ENCODE data around the gene CSF3. TPM values are rescaled to one million over a fixed set of nuclear protein-coding genes. Genes with fewer than 3 reads are reported as not detected.
A peak's percentile ranks its signal among the peaks of the same experiment; 100 is the strongest.

Gene CSF3
- total RNA-seq, 3 donors from 2014 or later (not counting 1 experiment from before 2014, with no cell fraction given): not detected

DNA sequence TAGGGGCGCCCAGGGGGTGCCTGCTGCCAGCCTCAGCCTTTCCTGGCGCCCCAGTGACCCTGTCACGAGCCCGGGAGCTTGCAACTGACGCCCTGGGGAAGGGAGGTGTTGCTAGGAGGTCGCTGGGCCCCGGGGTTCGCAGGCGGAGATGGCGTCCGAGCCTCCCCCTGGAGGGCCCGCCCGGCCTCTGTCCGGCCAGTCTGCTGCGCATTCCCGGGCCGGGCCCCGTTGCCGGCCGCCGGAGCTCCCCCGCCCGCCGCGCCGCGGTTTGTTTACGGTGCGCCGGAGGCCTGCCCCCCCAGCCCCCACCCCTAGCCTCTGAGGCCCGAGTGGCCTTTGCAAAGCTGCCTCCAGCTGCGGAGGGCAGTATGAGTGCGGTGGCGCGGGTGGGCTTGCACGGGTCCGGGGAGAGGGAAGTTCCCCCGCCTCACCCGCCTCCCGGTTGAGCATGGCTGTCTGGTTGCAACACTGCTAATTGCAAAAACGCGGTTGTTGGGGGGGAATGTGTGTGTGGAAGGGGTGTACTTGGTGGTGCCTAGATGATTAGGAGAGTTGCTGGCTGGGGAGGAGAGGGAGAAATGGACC lies 48.0 kb downstream of the CSF3 start:
- H3K4me3 Mint-ChIP-seq: peak overlapping the region; percentile 87
- Histone ChIP-seq H3K4me1 (ENCODE audit: control insufficient read depth, insufficient read depth, low read length) (peaks cover 51% of the 10 kb centered on the region), H3K36me3 (ENCODE audit: control insufficient read depth, insufficient read depth, low read length) (no peaks in the 10 kb centered on the region), H3K4me3 (ENCODE audit: low read length) (peak overlapping the region; percentile 79), H3K9me3 (ENCODE audit: control insufficient read depth, insufficient read depth, low read length) (no peaks in the 10 kb centered on the region), H3K27ac (ENCODE audit: low read length) (peak overlapping the region; percentile 45), H3K27me3 (ENCODE audit: control insufficient read depth, insufficient read depth, low read length) (no peaks in the 10 kb centered on the region)
- peaks cover 42 to 52% of the 10 kb centered on the region in 2 donors for H3K4me1 Mint-ChIP-seq
- intact Hi-C loops (cut with micrococcal nuclease): loop anchor here (5.0 kb wide), 1 partner anchor 49 kb away; no protein-coding TSS in a partner anchor
- TF ChIP-seq, protein P1, sequence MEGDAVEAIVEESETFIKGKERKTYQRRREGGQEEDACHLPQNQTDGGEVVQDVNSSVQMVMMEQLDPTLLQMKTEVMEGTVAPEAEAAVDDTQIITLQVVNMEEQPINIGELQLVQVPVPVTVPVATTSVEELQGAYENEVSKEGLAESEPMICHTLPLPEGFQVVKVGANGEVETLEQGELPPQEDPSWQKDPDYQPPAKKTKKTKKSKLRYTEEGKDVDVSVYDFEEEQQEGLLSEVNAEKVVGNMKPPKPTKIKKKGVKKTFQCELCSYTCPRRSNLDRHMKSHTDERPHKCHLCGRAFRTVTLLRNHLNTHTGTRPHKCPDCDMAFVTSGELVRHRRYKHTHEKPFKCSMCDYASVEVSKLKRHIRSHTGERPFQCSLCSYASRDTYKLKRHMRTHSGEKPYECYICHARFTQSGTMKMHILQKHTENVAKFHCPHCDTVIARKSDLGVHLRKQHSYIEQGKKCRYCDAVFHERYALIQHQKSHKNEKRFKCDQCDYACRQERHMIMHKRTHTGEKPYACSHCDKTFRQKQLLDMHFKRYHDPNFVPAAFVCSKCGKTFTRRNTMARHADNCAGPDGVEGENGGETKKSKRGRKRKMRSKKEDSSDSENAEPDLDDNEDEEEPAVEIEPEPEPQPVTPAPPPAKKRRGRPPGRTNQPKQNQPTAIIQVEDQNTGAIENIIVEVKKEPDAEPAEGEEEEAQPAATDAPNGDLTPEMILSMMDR (IDR thresholded peaks at IDR 0.05): no peak
- no peaks in the 10 kb centered on the region for H3K9me3 Mint-ChIP-seq
- peak; percentile 28 to 58 for DNase-seq
- peak overlapping the region in 1 of 2 donors; percentile 77 for H3K27ac Mint-ChIP-seq
- ATAC-seq: peak; percentile 19 to 56 (median 27)
- under 1% methylated on average over 42 of the region's 42 CpGs for WGBS (ENCODE audit: insufficient coverage)
- no peaks in the 10 kb centered on the region for H3K27me3 Mint-ChIP-seq (ENCODE audit: low read depth in 2 of 2)
- no peaks in the 10 kb centered on the region for H3K36me3 Mint-ChIP-seq

DNA sequence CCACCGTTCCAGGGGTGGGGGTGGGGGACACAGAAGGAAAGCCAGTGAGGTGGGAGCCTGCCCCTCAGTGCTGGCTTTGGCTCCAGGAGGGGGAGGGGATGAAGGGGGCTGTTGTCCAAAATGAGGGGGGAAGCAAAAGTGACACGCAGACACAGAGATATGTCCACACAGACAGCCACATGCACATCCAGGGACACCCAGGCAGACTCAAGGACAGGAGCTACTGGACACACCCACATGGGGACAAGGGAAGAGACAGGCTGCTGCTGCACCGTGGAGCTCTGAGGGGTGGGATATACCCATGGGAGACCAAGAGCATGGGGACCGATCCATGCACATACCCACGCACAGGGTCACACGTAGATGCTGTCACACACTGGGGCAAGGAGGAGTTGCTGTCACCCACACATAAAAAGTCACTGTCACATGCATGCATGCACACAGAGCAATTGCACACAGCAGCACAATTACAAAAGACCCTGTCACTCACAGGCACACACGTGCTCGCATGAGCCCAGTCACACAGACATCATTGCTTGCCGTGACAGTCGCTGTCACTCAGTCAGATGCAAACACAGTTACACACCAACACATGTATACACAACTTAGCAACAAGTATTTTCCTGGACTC lies 48.8 kb downstream of the CSF3 start:
- H3K9me3 ChIP-seq (ENCODE audit: control insufficient read depth, insufficient read depth, low read length): no peaks in the 10 kb centered on the region
- no peaks in the 10 kb centered on the region for H3K36me3 ChIP-seq (ENCODE audit: control insufficient read depth, insufficient read depth, low read length)
- intact Hi-C loops (cut with micrococcal nuclease): loop anchor here (5.0 kb wide), 1 partner anchor 48 kb away; no protein-coding TSS in a partner anchor
- Mint-ChIP-seq H3K9me3 (no peaks in the 10 kb centered on the region), H3K27me3 (ENCODE audit: low read depth in 2 of 2) (no peaks in the 10 kb centered on the region), H3K4me1 (peaks cover 49 to 59% of the 10 kb centered on the region in 2 donors), H3K36me3 (no peaks in the 10 kb centered on the region), H3K4me3 (peak overlapping the region; percentile 87), H3K27ac (peak overlapping the region; percentile 47 to 77)
- DNase-seq: peak in 1 of 2 donors; percentile 43
- H3K4me3 ChIP-seq (ENCODE audit: low read length): peak overlapping the region; percentile 79
- peak overlapping the region; percentile 31 for H3K27ac ChIP-seq (ENCODE audit: low read length)
- peaks cover 58% of the 10 kb centered on the region for H3K4me1 ChIP-seq (ENCODE audit: control insufficient read depth, insufficient read depth, low read length)
- no peaks in the 10 kb centered on the region for H3K27me3 ChIP-seq (ENCODE audit: control insufficient read depth, insufficient read depth, low read length)
- ATAC-seq: no peak
- TF ChIP-seq, protein P1 (IDR thresholded peaks at IDR 0.05): no peak
- WGBS (ENCODE audit: insufficient coverage): 56% methylated on average over 10 of the region's 10 CpGs

- Histone ChIP-seq H3K27me3 (ENCODE audit: control insufficient read depth, insufficient read depth, low read length) (no peaks in the 10 kb centered on the region), H3K27ac (ENCODE audit: low read length) (no peak overlapping the region), H3K9me3 (ENCODE audit: control insufficient read depth, insufficient read depth, low read length) (no peaks in the 10 kb centered on the region), H3K4me1 (ENCODE audit: control insufficient read depth, insufficient read depth, low read length) (peaks cover 70% of the 10 kb centered on the region), H3K4me3 (ENCODE audit: low read length) (no peak overlapping the region), H3K36me3 (ENCODE audit: control insufficient read depth, insufficient read depth, low read length) (no peaks in the 10 kb centered on the region)
- peak overlapping the region; percentile 87 for H3K4me3 Mint-ChIP-seq
- intact Hi-C loops (cut with micrococcal nuclease): loop anchor here (5.0 kb wide), 1 partner anchor 47 kb away; no protein-coding TSS in a partner anchor
- no peaks in the 10 kb centered on the region for H3K36me3 Mint-ChIP-seq
- no peaks in the 10 kb centered on the region for H3K9me3 Mint-ChIP-seq
- no peaks in the 10 kb centered on the region for H3K27me3 Mint-ChIP-seq (ENCODE audit: low read depth in 2 of 2)
- TF ChIP-seq, protein P1 (IDR thresholded peaks at IDR 0.05): no peak
- 53% methylated on average over 6 of the region's 10 CpGs for WGBS (ENCODE audit: insufficient coverage)
- H3K27ac Mint-ChIP-seq: peak overlapping the region; percentile 47 to 77
- no peak for DNase-seq
- H3K4me1 Mint-ChIP-seq: peaks cover 60 to 71% of the 10 kb centered on the region in 2 donors
- ATAC-seq: no peak
These were observed 49.9 kb downstream of the CSF3 start for GRCh38 chr17:40064971-40065768.

Data from natural killer cell (primary cell).